Measurements from ENCODE around the gene TMEM19. TPM values are rescaled to one million over a fixed set of nuclear protein-coding genes. Genes with fewer than 3 reads are reported as not detected.
"Not testable (repeated sequence)": the region's sequence is repeated elsewhere in the genome, so short reads cannot be mapped to it uniquely, and the experiment has no call there.

The TMEM19 gene
- total RNA-seq, 4 donors from 2014 or later = 9.3 to 47.0 (median 21.4) TPM

DNA sequence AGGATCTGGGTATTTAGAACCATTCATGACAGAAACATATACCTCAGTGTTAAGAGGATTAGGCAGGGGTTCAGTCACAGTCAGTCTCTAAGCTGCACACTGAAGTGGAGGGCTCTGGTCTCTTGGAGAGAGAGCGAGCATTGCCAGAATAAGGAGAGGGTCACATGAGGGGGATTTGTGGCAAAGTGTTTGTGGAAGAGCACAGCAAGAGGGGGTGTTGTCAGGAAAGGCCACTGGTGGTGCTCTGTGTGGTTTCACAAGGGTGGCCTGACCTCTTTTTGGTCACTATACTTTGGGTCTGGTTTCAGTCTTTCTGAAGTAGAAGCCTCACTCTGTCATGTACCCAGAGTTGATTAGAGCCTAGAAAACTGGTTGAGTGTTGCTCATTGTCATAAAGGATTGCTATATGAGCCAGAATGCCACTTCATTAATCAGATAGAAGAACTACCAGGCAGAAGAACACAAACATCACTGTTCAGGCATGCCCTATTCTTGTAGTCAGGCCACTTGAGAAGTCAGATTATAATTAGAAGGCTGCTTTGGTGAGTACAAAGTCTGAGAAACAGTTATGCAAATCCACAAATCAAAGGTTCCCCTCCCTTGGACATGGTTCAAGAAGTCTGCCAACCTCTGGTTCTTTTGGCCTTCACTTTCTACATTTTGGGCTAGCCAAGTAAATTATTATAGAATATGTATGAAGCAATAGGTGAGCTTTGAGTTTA, 8.4 kb downstream of the TMEM19 start:
- DNase-seq (no peak), ATAC-seq (peak; percentile 63 to 70)
- peaks cover 0 to 34% of the 10 kb centered on the region in 2 donors for H3K36me3 ChIP-seq
- peak overlapping the region; percentile 47 to 72 (median 60) for H3K27ac ChIP-seq
- H3K4me1 ChIP-seq = peaks cover 38 to 40% of the 10 kb centered on the region in 2 donors
- no peaks in the 10 kb centered on the region for H3K27me3 ChIP-seq
- in situ Hi-C loops (cut with MboI; ENCODE audit: low sequenced_read_pairs in 4 of 4) (loop anchor here in 1 of 4 donors (5.0 kb wide), 1 partner anchor 58 kb away; the partner anchor contains the start of gene RAB21), intact Hi-C loops (cut with DNase I; ENCODE audit: low total_unique reads) (no loop called here)
- no peak overlapping the region for H3K4me3 ChIP-seq
- H3K9me3 ChIP-seq = no peaks in the 10 kb centered on the region
- TF ChIP-seq CTCF (IDR thresholded peaks at IDR 0.05 in 4 of 5, conservative IDR thresholded peaks at IDR 0.05 in 1 of 5) (no peak), POLR2A (IDR thresholded peaks at IDR 0.05) (no peak)

- Histone ChIP-seq H3K4me3 (no peak overlapping the region), H3K27ac (no peak overlapping the region), H3K9me3 (no peaks in the 10 kb centered on the region), H3K36me3 (peaks cover 0 to 49% of the 10 kb centered on the region in 2 donors), H3K27me3 (no peaks in the 10 kb centered on the region), H3K4me1 (peaks cover 28 to 33% of the 10 kb centered on the region in 2 donors)
- no peak for TF ChIP-seq CTCF (IDR thresholded peaks at IDR 0.05 in 4 of 5, conservative IDR thresholded peaks at IDR 0.05 in 1 of 5)
- no peak for TF ChIP-seq POLR2A (IDR thresholded peaks at IDR 0.05)
- in situ Hi-C loops (cut with MboI; ENCODE audit: low sequenced_read_pairs in 4 of 4) (no loop called here), intact Hi-C loops (cut with DNase I; ENCODE audit: low total_unique reads) (no loop called here)
- DNase-seq (no peak), ATAC-seq (no peak)
Observed at GRCh38 chr12:71695782-71696181, 9.9 kb downstream of the TMEM19 start.

DNA sequence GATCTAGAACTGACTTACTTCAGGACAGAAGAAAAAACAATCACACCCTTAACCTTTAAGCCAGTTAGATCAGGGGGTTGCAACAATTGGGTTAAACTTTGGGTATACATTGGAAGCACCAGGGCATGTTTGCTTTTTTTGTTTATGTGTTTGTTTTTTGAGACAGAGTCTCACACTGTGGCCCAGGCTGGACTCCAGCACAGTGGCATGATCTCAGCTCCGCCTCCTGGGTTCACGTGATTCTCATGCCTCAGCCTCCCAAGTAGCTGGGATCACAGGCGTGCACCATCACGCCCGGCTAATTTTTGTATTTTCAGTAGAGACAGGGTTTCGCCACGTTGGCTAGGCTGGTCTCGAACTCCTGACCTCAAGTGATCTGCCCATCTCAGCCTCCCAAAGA, 16.3 kb downstream of the TMEM19 start:
- intact Hi-C loops (cut with DNase I; ENCODE audit: low total_unique reads); in situ Hi-C loops (cut with MboI; ENCODE audit: low sequenced_read_pairs in 4 of 4): not testable (repeated sequence)

GRCh38 chr12:71702590-71702989, 16.7 kb downstream of the TMEM19 start:
- no peak overlapping the region for H3K27ac ChIP-seq
- in situ Hi-C loops (cut with MboI; ENCODE audit: low sequenced_read_pairs in 4 of 4) (no loop called here), intact Hi-C loops (cut with DNase I; ENCODE audit: low total_unique reads) (no loop called here)
- DNase-seq = no peak
- H3K27me3 ChIP-seq = no peaks in the 10 kb centered on the region
- H3K36me3 ChIP-seq = peaks cover 0 to 50% of the 10 kb centered on the region in 2 donors
- H3K4me1 ChIP-seq = no peaks in the 10 kb centered on the region
- no peak for ATAC-seq
- TF ChIP-seq CTCF (IDR thresholded peaks at IDR 0.05 in 4 of 5, conservative IDR thresholded peaks at IDR 0.05 in 1 of 5) = no peak
- no peaks in the 10 kb centered on the region for H3K9me3 ChIP-seq
- no peak overlapping the region for H3K4me3 ChIP-seq

More for the DNA sequence above, 16.3 kb downstream of the TMEM19 start:
- H3K27me3 ChIP-seq, H3K9me3 ChIP-seq, H3K4me1 ChIP-seq, DNase-seq, ATAC-seq, H3K4me3 ChIP-seq, H3K27ac ChIP-seq: not testable (repeated sequence)
- peaks cover 0 to 54% of the 10 kb centered on the region in 2 donors for H3K36me3 ChIP-seq

DNA sequence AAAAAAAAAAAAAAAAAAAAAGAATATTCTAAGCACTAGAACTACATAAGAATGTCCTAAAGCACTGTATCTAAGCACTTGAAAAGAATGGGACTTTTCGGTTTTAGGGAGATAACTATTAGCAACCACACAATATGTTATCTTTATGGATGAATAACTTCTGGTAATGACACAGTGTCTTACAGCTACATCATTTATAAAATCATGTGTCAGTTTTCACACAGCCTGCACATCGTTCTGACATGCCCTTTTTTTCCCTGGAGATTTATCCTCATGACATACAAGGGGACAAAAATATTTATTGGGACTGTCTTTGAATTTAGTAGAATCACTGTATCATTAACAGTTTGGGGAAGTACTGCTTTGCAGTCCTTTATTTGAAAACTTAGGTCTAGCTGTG, 17.3 kb downstream of the TMEM19 start:
- no peaks in the 10 kb centered on the region for H3K4me1 ChIP-seq
- in situ Hi-C loops (cut with MboI; ENCODE audit: low sequenced_read_pairs in 4 of 4) = no loop called here

More for the DNA sequence above, 17.3 kb downstream of the TMEM19 start:
- Histone ChIP-seq H3K27ac (no peak overlapping the region), H3K36me3 (peaks cover 0 to 44% of the 10 kb centered on the region in 2 donors), H3K4me3 (no peak overlapping the region), H3K9me3 (no peaks in the 10 kb centered on the region), H3K27me3 (no peaks in the 10 kb centered on the region)
- TF ChIP-seq CTCF (IDR thresholded peaks at IDR 0.05 in 4 of 5, conservative IDR thresholded peaks at IDR 0.05 in 1 of 5) = no peak
- ATAC-seq (no peak), DNase-seq (no peak)
- intact Hi-C loops (cut with DNase I; ENCODE audit: low total_unique reads) = no loop called here
